HG03575 (cell line): ENCODE data around the gene PDIK1L.

Experiments
- ATAC-seq: cut with Tn5 transposase; IDR thresholded peaks from one replicate; pipeline ENCODE4 v1.9.1; 2021; ENCODE audit not compliant: unreplicated experiment, insufficient number of reproducible peaks, low FRiP score; ENCODE audit errors: extremely low read depth

The PDIK1L gene

DNA sequence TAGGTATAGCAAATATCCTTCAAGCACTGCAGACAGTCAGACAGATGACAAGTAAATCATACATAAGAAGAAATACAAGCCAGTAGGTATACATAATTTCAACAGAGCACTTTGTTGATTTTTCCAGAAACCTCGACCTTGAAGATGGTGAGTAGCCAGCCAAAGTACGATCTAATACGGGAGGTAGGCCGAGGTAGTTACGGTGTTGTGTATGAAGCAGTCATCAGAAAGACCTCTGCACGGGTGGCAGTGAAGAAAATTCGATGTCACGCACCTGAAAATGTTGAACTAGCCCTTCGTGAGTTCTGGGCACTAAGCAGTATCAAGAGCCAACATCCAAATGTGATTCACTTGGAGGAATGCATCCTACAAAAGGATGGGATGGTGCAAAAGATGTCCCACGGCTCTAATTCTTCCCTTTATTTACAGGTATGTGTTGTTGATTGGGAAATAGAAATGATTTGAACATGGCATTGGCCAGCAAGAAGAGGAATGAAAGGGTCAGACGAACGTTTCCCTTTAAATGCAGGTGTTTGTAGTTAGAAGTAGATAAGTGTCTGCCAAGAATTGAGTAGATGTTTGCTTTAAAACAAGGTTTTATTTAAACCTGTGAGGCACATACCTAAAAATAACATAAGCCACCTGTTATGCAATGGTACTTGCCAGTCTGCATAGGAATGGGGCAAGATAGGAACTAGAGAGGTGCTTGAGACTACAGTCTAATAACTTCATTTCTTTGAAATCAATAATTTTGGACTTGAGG lies 2.7 kb downstream of the PDIK1L start:
- no peak for ATAC-seq

DNA sequence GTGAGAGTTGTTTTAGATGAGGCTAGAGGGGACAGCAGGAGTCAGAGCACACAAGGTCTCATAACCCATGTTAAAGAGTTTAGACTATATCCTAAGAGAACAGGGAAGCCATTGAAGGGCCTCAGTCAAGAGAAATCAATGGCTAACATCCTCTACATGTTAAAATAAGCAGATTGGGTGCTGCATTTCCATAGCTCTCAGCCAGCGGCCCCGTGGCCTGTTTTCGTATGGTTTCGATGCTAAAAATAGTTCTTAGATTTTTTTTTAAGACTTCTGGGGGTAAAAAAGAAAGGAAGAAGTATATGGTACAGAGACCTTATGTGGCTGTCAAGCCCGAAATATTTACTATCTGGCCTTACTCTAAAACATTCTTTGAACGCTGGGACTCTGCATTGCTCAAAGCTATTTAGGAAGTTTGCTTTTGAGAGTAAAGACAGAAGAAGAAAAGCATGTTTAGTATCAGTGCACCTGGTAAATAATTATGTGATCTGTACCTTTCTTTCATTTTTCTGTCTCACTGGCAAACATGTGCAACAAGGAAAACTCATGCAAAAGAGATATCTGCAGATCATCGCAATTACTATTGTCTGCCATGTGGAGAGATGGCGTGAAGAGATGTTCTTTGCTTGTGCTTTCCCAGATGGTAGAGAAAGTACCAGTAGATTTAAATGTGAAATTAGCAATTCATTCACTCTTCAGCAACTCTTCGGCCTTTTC lies 8.4 kb downstream of the PDIK1L start:
- no peak for ATAC-seq

DNA sequence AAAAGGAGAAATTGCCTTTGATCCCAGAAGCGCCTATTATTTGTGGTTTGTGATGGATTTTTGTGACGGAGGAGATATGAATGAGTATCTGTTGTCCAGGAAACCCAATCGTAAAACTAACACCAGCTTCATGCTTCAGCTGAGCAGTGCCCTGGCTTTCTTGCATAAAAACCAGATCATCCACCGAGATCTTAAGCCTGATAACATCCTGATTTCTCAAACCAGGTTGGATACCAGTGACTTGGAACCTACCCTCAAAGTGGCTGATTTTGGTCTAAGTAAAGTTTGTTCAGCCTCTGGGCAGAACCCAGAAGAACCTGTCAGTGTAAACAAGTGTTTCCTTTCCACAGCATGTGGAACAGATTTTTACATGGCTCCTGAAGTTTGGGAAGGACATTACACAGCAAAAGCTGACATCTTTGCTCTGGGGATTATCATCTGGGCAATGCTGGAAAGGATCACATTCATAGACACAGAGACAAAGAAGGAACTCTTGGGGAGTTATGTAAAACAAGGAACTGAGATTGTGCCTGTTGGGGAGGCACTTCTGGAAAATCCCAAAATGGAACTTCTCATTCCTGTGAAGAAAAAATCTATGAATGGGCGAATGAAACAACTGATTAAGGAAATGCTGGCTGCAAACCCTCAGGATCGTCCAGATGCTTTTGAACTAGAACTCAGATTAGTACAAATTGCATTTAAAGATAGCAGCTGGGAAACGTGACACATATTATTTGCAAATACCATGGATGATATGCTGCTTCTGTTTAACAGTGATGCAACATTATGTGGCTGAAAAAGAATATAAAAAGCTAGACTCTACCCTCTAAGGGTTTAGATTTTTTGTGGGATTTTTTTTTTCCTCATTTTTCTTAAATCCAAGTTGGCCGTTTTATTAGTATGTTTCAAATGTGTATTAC lies 10.5 kb downstream of the PDIK1L start:
- no peak for ATAC-seq

DNA sequence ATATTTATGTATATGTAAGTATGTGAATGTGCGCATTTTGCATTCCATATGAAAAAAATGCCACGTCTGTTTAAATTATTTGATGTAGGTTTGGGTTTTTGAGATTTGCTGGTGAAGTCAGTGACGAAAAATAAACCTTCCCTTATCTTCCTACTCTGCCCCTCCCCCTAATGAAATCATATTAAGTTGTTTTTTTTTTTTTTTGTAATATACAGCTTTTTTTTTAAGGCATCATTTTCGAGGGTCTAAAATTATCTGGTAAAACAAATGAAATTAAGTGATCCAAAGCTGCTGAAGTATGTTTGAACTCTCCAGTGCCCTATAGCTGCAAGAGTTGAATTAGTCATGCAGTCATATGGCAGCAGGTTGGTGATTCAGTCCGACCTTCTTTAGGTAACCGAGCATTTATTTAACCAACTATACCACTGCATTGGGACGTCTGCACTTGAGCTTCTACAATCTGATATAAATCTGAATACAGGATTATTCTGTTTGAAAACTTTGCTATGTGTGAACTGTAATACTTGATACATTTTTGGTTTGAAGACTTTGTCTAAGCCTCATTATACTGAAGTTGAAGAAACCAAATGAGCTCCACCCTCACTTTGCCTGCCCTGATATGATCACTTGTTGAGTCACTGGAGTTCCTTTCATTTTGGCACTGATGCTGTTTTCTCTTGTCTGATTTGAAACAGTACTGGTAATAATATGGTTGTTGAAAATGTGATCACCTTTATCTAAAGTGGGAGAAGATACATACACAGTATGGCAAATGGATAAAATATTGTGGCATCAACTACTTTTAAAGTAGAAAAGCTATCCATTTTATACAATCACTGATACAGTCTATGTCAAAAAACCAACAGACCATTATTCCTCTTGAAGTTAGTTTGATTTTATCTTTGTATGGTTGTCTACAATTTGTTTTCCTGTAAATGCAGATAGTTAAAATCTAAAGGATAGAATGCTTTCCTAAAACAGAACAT lies 11.7 kb downstream of the PDIK1L start:
- no peak for ATAC-seq

DNA sequence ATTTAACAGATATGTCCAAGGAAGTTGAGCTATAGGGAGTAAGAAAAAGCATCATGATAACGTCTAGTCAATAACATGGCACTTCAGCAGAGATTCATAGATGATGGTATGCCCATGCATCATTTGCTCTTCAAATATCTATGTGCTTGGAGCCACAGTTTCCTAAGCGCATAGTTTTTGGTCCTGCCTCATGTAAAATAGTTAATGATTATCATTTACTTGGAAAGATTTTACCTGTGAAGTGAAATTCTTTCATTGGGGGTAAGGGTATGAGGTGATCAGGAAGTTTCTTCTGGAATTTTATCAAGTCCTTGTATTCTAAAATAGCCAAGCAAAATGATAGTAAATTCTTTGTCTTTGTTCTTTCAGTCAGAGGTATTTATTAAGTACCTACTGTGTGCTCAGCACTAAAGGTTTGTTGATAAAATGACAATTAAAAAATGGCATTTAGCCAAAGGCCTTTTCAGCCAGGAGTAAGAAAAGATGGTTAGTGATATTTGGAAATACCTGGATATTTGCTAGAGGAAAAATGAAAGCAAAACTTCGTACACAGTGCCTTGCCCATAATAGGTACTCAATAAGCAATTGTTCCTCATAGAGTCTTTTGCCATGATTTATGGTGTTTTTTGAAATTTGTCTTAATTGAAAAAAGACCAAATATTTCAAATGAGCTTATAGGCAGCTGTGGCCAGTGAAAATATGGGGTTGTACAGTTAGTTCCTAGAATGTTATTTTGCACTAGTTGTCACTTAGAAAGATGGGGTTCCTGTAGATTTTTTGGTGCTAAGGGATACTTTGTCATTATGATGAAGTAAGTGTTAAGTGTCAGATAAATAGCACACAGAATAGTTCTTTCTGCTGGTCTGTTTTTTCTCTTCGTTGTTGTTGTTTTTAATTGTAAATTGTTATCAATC lies 13.1 kb downstream of the PDIK1L start:
- ATAC-seq, result no peak

DNA sequence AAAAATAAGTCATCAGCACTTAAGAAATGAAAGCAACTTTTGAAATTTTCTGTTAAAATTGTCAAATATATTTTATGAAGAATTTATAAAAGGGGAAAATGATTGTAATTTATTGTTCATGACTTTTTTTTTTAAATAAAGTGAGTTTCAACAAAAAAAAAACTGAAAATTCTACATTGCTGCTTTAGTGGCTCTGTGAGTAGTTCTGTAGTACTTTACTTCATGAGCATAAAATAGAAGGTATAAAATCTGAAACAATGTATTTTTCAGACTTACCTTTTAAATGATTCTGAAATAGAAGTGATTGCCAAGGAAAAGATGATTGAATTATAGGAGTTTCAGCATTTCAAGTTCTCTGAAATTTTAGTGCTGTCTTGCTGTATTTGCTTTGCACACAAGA lies 13.8 kb downstream of the PDIK1L start:
- ATAC-seq, result no peak

DNA sequence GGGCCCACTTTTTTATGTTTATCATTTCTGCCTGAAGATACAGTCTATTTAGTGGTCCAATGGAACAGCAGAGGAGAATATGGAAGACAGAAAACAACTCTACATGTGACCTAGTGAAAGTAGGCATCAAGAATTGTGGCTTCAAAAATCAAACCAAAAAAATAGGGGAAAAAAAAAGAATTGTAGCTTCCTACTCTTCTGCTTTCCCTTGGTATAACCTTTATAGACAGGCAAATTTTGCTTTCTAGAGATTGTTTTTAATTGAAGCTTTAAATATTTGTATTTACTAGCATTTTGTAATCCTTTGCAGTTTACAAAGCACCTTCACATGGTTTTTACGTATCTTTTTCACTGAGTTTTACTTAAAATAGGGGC lies 14.3 kb downstream of the PDIK1L start:
- no peak for ATAC-seq

DNA sequence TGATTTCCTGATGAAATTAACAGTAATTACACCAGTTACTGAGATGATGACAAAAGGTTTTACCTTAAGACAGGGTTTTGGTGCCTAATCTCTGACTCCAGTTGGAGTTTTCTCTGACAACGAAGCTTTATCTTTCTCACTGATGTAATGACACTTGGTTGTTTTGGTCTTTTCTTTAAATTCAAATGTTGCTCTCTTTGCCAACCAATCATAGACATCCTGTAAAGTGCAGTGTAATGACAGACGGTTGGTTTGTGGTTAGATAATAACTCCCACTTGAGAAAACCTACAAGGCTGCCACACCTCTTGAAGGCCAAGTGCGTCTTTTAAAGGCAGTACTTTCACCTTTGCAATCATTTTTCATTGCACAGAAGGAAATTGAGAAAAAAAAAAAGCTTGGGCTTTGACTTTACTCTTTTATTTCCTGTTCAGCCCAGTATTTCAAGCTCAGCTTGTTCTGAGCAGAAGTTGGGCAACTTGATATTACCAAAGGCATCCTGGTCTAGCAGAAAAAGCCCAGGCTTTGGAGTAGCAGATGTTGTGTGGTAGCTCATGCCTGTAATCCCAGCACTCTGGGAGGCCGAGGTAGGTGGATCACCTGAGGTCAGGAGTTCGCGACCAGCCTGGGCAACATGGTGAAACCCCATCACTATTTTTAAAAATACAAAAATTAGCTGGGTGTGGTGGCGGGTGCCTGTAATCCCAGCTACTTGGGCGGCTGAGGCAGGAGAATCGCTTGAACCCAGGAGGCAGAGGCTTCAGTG lies 14.9 kb downstream of the PDIK1L start:
- ATAC-seq, result no peak

DNA sequence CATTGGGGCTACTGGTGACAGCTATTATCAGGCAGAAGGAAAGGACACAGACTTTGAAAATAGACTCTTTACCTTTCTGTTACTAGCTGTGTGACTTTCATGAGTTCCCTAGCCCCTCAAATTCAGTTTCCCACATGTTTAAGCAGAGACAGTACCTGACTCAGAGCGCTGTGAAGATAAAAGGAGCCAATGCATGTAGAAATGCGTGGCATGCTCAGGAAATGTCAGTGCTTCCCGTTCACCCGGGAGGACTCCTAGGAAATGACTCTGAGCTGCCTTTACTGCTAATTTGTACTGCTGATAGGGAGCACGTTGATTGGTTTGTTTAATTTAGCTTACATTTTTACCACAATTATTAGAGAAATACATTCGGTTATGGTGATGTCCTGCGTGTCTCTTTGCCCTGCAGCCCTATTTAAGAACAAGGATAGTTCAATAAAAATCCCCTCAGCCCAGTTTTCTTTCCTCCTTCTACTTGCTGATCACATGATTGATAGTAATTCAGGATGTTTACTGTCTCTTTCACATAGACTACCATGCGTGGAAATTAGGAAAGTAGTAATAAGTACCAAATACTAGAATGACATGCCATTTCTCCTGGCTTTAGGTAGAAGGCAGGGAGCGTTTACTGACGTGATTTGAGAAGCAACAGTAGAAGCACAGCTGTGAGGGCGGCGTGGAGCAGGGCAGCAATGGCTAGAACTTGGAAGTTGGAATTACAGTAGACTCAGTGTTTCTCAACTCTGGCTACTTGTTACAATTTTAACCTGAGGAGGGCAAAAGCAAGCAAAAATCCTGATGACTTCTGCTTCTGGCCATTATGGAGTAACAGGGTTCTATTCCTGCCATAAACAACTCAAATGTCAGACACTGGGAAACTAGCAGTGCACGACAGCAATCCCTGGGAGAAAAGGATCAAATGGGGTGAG lies 15.9 kb downstream of the PDIK1L start:
- ATAC-seq, result no peak

DNA sequence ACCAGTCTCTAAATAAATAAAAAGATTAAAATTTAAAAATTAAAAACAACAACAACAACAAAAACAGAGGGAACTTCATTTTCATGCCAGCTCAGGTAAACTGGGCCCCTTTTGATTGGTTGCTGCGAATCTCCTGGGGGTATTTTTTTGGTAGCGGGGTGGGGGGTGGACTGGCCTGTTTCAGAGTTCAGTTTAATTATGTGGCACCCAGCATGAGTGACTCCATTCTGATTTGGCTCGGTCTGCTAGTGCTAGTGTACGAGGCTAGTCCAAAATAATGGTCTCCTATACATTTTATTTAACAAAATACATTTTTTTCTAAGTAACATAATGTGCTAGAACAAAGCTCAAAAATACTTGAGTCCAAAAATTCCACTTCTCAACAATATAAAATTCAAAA lies 18.2 kb downstream of the PDIK1L start:
- no peak for ATAC-seq

DNA sequence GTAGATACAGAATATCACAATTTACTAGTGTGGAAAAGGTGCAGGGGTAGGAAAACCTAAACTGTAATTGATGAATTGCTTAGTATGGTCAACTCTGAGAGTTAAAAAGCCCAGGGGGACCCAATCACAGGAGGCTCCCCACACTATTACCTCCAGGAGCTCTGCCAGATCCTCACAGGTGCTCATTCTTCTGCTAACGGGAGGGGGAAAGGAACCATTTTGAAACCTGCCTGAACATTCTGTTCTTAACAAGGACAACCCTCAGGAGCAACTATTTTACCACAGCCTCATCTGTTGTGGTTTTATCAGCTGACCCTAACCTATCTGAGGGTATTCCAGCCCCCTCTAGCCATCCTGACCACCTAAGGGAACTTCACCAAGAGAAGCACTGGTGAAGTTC lies 19.1 kb downstream of the PDIK1L start:
- ATAC-seq, result no peak

DNA sequence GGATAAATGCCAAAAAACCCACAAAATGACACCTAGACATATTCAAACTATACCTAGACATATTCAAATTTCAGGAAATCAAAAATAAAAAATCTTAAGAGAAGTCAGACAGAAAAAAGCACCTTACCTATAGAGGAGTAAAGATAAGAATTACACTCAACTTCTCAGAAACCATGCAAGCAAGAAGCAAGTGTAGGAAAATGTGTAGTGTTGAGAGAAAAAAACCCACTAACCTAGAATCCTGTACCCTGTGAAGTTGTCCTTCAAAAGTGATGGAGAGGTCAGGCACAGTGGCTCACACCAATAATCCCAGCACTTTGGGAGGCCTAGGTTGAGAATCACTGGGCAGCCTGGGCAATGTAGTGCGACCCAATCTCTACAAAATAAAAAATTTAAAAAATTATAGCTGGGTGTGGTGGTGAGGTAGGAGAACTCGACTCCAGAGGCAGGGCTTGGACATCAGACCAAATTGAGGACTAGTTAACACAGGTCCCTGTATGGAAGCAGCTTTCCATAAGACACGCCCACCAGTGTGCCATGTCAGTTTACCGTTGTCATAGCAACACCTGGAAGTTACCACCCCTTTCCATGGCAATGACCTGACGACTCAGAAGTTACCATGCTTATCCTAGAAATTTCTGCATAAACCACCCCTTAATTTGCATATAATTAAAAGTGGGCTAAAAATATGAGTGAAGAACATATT lies 20.7 kb downstream of the PDIK1L start:
- ATAC-seq, result no peak

DNA sequence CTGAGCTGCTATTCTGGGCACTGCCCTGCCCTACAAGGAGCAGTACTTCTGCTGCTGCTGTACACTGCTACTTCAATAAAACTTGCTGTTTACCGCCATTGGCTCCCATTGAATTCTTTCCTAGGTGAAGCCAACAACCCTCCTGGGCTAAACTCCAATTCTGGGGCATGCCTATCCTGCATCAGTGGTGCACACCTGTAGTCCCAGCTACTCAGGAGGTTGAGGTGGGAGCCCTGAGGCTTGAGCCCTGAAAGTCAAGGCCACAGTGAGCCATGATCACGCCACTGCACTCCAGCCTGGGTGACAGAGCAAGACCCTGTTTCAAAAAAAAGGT lies 21.2 kb downstream of the PDIK1L start:
- ATAC-seq, result no peak

DNA sequence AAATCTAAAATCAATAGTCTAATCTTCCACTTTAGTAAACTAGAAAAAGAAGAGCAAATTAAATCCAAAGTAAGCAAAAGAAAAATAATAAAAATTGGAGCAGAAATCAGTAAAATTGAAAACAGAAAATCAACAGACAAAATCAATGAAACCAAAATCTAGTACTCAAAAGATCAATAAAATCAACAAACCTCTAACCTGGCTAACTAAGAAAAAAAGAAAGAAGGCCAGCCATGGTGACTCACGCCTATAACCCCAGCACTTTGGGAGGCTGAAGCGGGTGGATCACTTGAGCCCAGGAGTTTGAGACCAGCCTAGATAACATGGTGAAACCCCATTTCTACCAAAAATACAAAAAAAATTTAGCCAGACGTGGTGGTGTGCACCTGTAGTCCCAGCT lies 22.8 kb downstream of the PDIK1L start:
- ATAC-seq, result no peak

DNA sequence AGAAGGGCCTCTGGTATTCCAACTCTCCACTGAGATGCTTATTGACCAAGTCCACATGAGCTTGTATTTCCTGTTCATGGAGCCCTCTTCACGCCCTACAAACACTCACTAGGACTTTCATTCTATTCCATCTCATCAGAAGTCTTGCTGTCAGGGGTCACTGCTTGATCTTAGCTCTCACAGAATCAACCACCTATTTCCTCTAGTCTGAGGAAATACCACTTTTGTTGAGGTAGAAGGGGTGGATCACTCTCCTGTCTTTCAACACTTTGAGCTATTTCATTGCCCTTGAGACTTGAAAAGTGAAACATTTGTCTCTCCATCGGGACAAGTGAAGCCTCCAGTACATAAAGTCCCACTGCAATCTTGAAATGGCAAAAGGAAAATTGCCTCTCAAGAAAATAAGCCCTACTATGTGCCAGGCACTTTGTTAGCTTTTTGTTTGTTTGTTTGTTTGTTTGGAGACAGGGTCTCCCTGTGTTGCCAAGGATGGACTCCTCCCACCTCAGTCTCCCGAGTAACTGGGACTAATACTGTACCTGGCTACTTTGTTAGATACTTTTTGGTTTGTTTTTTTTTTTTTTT lies 27.4 kb downstream of the PDIK1L start:
- no peak for ATAC-seq
